ENCODE measurements around the gene CAMK1D.
"Not testable (repeated sequence)": the region's sequence is repeated elsewhere in the genome, so short reads cannot be mapped to it uniquely, and the experiment has no call there.

The CAMK1D gene

DNA sequence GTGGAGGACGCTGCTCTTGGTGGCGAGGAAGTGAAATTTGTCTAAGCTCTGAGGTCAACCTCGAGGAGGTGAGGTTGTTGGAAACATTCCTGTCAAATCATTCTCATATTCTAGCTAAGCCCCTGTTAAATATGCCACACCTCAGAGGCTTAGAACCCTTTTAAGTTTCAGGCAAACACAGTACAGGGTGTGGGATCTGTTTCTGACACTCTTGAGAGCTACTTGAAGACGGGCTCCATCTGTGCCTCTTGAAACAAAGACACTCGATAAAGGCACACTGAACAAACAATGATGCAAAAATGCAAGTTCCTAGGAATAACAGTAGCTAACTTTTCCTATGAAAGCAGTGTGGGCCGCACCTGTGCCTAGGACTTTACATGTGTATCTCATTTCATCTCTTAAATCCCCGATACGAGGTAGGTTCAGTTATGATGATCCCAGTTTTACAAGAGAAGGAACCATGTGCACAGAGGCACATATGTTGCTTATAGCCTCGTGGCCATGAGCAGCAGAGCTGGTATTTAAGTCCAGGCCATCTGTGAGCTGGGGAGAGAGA is 352.9 kb downstream of the CAMK1D start:
- DNase-seq (ENCODE audit: low spot score) = no peak

DNA sequence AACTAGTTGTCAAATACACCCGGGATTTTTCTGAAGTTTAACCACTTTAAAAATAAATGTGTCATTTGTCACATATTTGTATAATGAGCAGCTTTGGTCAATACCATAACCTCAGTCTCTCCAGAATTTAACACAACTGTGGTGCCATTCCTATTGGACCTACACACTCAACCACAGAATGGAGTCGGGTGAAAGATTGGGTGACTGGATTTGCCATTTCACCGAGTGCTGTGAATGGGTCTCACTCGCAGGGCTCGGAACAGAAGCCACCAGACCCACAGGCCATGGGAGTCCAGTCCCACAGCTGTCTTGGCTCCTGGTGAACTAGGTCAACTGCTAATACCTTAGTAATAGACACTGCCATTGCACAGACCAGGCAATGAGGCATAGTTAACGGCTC is 353.8 kb downstream of the CAMK1D start:
- no peak for DNase-seq (ENCODE audit: low spot score)

DNA sequence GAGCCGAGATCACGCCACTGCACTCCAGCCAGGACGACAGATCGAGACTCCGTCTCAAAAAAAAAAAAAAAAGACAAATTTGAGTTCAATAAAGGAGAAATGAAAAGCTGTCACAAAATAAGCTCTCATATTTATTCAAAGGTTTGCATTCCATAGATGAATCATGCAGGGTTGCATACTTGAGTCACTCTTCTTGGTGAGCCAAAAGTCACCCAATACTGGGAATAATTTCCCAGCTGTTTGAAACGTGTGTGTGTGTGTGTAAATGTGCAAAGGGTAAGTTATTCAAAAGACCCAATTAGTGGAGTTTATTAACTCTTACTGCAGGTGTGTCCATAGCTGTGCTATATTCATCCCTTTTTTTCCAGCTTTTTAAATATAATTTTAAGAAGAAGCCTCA is 354.5 kb downstream of the CAMK1D start:
- no peak for DNase-seq (ENCODE audit: low spot score)

DNA sequence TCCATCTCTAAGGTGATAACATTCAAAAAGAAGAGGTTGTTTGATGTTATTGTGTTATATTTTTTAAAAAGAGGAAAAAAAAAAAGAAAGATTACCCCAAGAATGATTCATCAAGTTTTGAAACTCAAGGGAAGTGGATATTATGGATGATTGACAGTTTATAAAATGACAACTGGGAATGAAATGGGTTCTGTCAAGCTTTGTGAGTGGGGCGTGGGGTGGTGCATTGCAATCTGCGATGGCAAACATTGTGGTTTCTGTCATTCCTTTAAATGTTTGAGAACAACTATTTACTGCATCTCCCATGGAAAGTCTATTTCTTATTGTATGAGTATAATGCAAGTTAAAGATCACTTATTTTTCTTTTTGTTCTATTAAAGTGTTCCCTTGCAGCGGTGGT is 355.1 kb downstream of the CAMK1D start:
- DNase-seq (ENCODE audit: low spot score) = no peak

DNA sequence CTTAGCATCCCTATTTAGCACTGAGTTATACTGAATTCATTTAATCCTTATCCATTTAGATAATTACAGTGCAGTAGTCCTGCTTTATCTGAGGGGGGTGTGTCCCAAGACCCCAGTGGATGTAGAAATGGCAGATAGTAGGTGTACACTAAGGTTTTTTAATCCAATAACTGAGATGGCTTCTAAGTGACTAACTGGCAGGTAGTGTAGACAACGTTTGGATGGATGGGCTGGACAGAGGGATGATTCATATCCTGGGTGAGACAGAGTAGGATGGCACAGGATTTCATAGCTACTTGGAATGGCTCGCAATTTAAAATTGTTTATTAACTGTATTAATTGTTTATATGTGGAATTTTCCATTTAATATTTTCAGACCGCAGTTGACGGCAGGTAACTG is 356.6 kb downstream of the CAMK1D start:
- DNase-seq (ENCODE audit: low spot score) = no peak

DNA sequence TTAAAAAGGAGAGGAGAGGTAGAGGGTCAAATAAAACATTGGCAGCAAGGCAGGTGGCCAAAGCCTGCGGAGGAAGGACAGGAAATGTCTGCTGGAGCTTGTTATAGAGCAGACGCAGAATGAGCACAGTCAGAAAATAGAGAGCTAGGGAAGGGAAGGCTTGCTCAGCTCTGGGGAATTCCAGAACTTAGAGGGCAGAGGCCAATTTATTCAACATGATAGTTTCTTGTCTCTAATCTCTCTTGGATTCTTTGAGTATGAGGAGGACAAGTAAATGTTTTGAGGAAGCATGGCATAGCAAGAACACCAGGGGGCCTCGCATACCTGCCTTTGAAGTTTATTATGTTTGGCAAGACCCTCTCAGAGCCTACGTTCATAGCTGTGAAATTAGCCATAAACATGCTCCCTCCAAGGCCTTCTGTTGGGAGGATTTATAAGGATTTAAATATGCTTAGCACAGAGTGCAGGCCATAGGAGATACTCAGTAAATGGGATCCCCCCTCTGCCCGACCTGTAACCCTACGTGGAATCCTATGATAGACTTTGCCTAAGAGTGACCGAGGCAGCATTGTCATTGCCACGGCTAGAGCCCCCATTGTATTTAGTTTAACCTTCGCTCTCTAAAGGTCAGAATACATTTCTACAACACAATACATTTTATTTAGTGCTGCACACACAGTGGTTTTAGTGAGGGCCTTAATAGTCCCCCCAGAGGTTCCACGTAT is 358.3 kb downstream of the CAMK1D start:
- DNase-seq (ENCODE audit: low spot score) = no peak

DNA sequence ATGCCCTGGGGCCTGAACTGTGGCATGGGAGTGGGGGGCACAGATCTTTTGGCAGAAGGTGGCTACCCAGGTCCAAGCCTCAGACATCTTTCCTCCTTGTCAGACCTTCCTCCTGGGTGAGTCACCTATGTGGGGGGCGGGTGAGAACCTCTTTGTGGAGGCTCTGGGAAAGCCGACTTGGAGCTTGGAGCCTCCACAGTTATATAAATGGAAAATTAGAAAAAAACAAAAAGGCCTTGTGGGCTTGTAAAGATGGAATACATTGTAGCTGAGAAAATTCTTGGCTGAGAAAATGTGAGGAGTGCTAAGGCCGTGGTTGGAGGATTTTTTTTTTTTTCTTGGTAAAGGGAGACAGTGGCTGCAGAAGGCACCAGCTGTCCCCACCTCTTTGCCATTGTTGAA is 359.7 kb downstream of the CAMK1D start:
- no peak for DNase-seq (ENCODE audit: low spot score)

DNA sequence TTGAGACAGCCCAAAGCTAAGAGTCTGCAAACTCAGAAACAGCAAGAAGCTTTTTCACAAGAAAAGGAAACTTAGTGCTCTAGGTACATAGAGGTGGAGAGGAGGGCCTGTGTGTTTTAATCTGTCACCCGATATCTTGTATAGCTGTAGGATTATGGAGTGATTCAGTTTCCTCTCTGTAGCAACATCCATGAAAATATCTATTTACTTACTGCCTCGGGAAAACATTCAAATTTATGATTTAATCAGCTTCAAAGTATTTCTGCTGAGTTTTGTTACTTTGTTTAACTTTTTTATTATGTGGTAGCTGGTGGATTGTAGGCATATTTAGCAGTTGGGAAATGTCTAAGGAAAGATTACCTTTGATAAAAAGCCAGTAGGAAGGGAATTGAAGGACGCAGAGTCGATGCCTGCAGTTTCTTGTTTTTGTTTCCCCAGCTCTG is 360.2 kb downstream of the CAMK1D start:
- DNase-seq (ENCODE audit: low spot score) = no peak

DNA sequence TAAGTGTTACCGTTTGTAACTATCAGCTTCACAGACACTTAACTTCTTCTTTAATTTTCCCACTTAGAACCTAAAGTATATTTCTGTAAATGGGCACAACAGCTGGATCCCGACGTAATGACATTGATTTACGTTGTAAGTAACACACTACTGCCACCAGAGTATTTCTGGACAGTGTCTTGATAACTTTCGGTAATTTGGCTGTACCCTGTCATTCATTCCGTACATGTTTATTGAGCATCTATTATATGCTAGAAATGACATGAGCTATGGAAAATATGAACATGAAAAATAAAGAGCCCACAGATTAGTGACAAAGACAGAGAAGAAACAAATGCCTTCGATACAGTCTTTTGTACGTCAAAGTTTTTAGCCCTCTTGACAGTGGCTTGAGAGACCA is 360.8 kb downstream of the CAMK1D start:
- DNase-seq (ENCODE audit: low spot score) = no peak

DNA sequence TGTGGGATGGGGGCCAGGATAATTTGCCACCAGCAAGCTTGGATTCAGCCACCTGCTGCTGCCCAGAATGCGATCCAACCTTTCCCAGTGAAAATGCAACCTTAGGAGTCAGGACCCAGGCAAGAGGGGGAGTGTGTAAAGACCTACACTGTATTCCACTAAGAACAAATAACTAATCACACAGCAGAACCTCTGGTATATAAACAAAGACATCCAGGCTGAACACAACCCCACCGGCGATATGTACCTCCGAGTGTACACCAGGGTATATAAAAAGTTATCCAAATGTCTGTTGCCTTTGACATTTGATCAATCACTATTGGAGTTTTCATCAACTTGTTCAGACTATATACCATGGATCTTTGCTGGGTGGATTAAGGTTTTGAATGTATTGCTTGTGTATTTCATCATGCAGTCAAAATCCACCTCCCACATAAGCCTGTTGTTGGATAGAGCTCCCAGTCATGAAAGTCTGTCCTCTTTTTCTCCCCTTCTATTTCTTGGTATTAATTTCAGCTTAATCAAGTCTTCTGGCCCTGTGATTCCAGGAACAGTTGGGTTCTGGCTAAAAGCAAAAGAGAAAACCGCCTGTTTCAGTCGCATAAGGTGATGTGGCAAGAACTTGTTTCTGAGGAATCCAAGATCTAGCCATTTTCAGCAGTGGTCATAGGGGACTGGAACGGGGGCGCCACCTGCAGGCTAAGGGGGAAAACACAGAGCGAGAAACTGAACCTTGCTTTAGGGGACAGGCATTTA is 361.4 kb downstream of the CAMK1D start:
- DNase-seq (ENCODE audit: low spot score) = peak; percentile 76

DNA sequence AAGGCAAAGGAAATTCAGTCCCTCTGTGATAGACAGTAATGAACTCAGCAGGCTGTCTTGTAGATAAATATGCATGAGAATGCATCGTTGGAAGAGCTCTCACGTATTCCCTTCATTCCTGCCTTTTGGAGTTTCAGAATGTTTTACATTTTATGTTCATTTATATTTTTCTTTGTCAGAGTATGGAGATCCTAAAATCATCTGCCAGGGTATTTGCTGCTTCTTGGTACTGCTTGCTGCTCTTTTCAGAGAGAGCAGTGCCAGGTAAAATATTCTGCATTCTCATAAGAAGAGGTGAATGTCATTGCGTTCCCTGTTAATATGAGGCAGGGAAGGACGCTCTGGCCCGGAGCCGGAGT is 362.0 kb downstream of the CAMK1D start:
- no peak for DNase-seq (ENCODE audit: low spot score)

DNA sequence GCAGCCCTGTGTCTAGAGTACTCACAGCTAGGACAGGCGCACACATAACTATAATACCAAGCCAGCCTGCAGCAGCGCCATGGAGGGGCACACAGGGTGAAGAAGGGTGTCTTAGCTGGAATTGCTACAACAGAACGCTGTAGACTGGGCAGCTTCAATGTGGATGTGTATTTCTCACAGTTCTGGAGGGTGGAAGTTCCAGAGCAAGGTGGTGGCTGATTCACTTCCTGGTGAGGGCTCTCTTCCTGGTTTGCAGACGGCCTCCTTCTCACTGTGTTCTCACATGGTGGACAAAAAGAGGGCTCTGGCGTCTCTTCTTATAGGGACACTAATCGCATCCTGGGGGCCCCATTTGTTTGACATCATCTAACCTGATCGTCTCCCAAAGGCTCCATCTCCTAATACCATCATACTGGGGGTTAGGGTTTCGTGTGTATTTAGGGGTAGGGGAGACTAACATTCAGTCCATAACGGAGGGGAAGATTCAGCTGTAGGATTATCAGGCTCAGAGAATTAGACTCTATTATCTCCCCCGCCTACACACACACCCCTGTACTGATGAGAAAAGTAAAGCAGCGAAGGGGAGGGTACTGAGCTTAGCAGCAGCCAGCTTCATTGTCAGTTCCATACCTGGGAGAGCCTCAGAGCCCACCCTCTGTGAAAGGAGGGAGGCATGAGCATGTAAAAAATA is 363.1 kb downstream of the CAMK1D start:
- DNase-seq (ENCODE audit: low spot score) = no peak

DNA sequence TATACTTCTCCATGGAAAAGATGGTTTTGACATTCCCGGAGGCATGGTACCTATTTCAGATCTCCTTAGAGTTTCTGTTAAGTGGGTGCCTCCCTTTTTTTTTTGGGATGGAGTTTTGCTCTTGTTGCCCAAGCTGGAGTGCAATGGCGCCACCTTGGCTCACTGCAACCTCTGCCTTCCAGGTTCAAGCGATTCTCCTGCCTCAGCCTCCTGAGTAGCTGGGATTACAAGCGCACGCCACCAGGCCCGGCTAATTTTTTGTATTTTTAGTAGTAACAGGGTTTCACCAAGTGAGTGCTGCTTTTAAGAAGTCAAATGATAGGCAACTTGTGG is 363.6 kb downstream of the CAMK1D start:
- DNase-seq (ENCODE audit: low spot score) = not testable (repeated sequence)

DNA sequence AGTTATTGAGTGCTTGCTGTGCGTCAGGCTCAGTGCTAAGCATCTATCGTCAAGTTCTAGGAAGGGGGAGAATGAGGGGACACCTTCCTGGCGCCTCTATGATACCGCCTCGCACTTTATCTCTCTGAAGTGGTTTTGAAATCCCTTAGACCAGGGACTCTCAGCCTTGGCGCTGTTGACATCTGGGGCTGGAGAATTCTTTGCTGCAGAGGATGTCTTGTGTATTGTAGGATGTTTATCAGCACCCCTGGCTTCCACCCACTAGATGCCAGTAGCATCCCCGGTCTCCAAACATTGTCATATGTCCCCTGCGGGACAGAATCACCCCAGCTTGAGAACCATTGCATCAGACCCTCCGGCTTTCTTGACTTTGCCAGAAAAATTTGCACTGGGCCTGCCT is 366.7 kb downstream of the CAMK1D start:
- DNase-seq (ENCODE audit: low spot score) = no peak

DNA sequence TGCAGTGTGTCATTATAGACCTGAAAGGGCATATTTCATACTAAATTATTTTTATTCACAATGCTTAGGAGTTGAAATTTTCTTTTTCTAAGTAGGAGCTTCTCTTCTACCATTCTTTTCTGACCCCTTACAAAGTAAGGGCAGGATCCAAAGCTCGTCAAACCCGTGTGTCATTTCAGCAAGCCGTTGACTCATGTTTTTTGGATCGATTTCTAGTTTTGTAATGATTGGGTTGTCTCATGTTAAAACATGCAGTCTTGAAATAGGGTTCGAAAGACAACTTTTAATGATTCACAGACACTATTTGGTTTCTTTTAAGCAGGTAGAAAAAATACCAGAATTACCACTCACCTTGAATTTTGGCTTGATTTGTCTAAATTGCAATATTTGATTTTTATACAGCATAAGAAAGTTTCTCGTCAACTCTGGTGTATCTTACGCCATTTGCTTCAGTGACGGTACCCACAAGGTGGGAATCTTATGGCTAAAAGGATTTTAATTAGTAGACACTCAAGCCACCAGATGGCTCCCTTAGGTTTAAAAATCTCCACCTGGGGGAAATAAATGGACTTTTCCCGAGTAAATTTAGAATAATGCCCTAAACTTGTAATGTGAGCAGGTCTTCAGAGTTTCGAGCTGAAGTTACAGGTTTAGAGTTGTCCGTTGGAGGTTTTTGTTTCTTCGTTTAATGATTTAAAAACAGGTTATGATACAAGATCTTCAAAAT is 368.8 kb downstream of the CAMK1D start:
- no peak for DNase-seq (ENCODE audit: low spot score)

DNA sequence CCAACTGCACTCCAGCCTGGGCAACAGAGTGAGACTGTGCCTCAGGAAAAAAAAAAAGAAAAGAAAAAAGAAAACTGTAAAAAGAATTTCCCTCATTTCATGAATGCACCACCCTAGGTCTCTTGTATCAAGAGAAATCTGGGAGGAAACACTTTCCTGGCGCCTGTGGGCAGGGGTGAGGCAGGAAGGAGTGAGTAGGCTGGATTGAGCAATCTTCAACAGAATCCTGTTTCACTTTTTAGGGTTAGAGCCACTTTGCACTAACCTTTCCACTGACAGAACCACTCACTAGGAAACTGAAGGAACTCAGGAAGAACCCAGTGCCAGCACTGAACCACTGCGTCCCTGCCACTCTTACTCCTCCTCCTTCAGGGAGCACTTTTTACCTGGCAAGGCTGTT is 370.0 kb downstream of the CAMK1D start:
- no peak for DNase-seq (ENCODE audit: low spot score)

DNA sequence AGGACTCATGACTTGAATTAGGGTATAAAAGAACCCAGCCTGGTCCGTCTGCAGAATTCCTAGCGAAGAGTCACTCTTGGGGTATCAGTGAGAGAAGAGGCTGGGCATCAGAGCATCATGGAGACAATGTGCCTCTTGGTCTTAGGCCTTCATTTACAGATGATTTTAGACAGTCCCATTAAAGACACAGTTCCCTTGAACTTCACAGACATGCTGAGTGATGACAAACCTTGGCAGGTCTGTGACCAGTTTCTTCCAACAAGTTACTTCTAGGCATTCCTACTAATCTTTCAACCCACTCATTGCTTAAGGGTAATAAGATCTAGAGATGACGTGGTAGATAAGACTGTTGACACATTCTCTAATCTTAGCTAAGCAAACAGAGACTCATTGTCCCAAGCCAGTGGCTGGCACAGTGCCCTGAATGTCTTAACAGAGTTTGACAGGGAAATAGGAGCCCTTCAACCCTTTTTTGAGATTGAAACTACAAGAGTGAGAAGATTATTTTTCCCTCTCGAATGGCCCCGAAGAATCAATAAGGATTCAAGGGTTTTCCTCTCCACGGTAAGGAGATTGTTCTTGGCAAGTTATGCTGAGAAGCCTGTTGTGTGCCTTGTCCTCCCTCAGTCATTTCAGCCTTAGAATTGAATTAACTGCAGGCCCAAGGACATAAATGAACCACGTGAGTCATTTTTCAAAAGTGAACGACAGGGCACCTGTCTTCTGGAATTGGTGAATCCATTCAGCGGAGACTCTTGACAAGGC is 371.1 kb downstream of the CAMK1D start:
- no peak for DNase-seq (ENCODE audit: low spot score)

DNA sequence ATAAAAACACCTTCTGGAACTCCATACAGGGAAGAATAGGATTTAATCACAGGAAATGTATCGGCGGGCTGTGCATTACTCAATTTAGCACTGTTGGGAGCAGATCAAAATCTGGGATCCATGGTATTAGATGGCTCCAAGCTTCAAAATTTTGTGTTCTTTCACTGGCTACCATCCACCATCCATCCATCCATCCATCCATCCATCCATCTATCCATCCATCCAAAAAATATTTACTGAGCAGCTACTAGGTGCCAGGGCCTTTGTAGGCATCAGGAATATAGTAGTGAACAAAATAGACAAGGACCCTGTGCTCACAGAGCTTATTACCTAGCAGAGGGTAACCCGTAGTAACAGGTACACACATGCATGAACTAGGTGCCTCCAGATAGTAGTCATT is 372.0 kb downstream of the CAMK1D start:
- no peak for DNase-seq (ENCODE audit: low spot score)

DNA sequence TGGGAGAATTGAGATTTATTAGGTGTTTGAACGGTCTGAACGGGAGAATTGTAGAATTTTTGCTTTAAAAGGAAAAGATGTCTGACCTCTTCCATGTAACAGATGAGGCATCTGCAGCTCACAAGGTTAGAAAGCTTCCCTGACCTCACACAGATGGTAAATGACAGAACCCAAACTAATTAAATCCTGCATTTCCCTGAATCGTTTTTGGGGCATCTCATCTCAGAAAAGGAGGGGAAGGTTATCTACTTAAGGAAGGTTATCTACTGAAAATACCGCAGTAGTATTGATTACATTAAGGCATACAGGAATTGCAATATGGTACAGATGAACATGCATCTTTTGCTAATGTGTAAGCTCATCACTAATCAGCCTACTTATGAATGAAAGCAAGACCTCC is 373.9 kb downstream of the CAMK1D start:
- DNase-seq (ENCODE audit: low spot score) = no peak

DNA sequence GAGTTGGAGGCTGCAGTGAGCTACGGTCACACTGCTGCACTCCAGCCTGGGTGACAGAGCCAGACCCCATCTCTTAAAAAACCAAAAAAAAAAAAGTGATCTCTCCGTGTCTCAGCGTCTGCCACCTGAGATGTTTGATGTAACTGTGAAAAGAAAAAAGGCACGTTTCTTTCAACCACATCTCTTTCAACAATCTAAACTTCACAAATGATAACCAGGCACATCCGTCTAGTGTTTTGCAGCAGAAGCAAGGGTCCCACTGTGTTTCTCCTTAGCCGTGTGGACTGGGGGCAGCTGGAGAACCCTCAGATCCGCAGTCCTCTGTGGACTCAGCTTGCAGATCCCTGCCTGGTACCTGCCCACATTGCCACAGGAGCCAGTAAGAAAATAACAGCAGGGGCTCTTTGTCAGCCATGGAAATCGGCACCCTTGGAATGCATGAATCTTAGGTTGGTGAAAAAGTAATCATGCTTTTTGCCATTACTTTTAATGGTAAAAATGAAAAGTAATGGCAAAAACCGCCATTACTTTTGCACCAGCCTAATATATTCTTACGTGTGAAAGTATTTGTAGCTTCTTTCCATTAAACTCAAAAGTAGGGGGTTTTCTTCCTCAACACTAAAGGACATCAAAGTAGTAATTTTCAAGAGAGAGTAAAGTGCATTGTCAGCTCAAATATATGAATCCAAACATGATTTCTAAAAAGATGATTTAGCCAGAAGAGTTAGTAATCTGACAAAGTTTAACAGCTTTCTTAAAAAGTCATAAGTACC is 375.6 kb downstream of the CAMK1D start:
- no peak for DNase-seq (ENCODE audit: low spot score)

DNA sequence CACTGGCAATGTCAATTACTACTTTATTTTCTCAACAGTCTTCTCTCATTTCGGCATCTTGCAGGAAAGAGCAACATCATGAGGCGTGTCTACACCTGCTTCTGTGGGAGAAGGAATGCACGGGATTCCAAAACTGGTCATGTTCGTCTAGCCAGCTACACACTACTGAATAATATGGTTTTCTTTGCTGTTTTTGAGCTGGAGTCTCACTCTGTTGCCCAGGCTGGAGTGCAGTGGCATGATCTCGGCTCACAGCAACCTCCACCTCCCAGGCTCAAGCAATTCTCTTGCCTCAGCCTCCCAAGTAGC is 376.2 kb downstream of the CAMK1D start:
- DNase-seq (ENCODE audit: low spot score) = not testable (repeated sequence)

All from left forelimb (tissue), 1 donor.